ENCODE data around the gene ZNF639. TPM values are rescaled to one million over a fixed set of nuclear protein-coding genes. Genes with fewer than 3 reads are reported as not detected.

Gene ZNF639
- total and polyA plus RNA-seq, 8 donors: 15.7 to 66.1 (median 30.4) TPM

GRCh38 chr3:179281825-179282224 lies 41.0 kb upstream of the ZNF639 start:
- H3K27ac ChIP-seq: no peak overlapping the region
- no peaks in the 10 kb centered on the region for H3K36me3 ChIP-seq
- no peaks in the 10 kb centered on the region for H3K9me3 ChIP-seq
- H3K4me3 ChIP-seq: no peak overlapping the region
- peaks cover 0 to 5% (median 0%) of the 10 kb centered on the region in 3 donors for H3K27me3 ChIP-seq
- DNase-seq: no peak
- H3K4me1 ChIP-seq: no peaks in the 10 kb centered on the region
- intact Hi-C loops (cut with DNase I; ENCODE audit: low total_unique reads): no loop called here
- WGBS, 5 donors: 85 to 97% (median 92%) methylated on average over 2 to 3 of the region's 3 CpGs
- TF ChIP-seq POLR2A (IDR thresholded peaks at IDR 0.05): no peak
- TF ChIP-seq EP300 (IDR thresholded peaks at IDR 0.05): no peak
- no peak for TF ChIP-seq CTCF (IDR thresholded peaks at IDR 0.05)
- no peak for TF ChIP-seq POLR2AphosphoS5 (IDR thresholded peaks at IDR 0.05)

DNA sequence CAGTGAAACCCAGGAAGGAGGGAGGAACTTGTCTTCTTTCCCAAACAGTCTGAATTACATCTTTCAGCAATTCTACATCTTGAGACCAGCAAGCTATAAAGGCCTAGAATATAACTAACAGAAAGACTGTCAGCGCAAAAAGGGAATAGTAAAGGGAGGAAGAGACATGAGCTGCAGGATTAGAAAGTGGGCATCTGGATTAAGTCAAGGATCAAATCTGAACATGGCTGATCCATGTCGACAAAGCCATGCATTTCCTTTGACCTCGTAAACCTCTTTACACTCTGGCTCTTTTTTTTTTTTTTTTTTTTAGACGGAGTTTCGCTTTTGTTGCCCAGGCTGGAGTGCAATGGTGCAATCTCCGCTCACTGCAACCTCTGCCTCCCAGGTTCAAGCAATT lies 36.5 kb upstream of the ZNF639 start:
- Histone ChIP-seq H3K27me3 (no peaks in the 10 kb centered on the region), H3K36me3 (no peaks in the 10 kb centered on the region), H3K9me3 (no peaks in the 10 kb centered on the region), H3K27ac (no peak overlapping the region), H3K4me1 (no peaks in the 10 kb centered on the region), H3K4me3 (no peak overlapping the region)
- WGBS, 5 donors: 74 to 87% (median 85%) methylated on average over 6 of the region's 6 CpGs
- intact Hi-C loops (cut with DNase I; ENCODE audit: low total_unique reads): no loop called here
- TF ChIP-seq POLR2AphosphoS5 (IDR thresholded peaks at IDR 0.05) (no peak), POLR2A (IDR thresholded peaks at IDR 0.05) (no peak), CTCF (IDR thresholded peaks at IDR 0.05) (no peak), EP300 (IDR thresholded peaks at IDR 0.05) (no peak)
- no peak for DNase-seq

DNA sequence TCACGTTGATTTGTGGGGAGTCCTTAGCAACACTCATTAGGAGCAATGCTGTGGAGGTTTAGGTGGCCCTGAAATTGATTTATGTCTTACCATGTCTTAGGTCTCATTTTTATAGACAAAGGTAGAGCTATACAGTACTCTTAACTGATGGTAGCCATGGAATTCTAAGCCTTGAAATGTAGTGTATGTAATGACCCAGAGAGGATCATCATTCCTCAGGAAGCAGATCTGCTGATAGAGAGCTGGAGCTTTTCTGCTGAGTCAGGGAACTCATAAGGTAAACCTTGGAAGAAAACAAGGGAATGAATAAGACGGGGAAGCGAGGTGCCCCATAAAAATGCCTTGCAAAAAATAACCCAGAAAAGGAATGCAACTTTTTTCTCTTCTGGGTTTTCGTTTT lies 34.0 kb upstream of the ZNF639 start:
- Histone ChIP-seq H3K4me3 (no peak overlapping the region), H3K4me1 (no peaks in the 10 kb centered on the region), H3K9me3 (no peaks in the 10 kb centered on the region), H3K27me3 (no peaks in the 10 kb centered on the region), H3K27ac (no peak overlapping the region), H3K36me3 (no peaks in the 10 kb centered on the region)
- intact Hi-C loops (cut with DNase I; ENCODE audit: low total_unique reads): no loop called here
- TF ChIP-seq CTCF (IDR thresholded peaks at IDR 0.05) (no peak), EP300 (IDR thresholded peaks at IDR 0.05) (no peak), POLR2A (IDR thresholded peaks at IDR 0.05) (no peak), POLR2AphosphoS5 (IDR thresholded peaks at IDR 0.05) (no peak)
- 56 to 71% (median 68%) methylated on average over 4 of the region's 4 CpGs for WGBS, 5 donors
- no peak for DNase-seq

GRCh38 chr3:179289295-179289694 lies 33.5 kb upstream of the ZNF639 start:
- TF ChIP-seq EP300 (IDR thresholded peaks at IDR 0.05) (no peak), POLR2AphosphoS5 (IDR thresholded peaks at IDR 0.05) (no peak), CTCF (IDR thresholded peaks at IDR 0.05) (no peak), POLR2A (IDR thresholded peaks at IDR 0.05) (no peak)
- H3K9me3 ChIP-seq: no peaks in the 10 kb centered on the region
- intact Hi-C loops (cut with DNase I; ENCODE audit: low total_unique reads): no loop called here
- no peak for DNase-seq
- no peak overlapping the region for H3K4me3 ChIP-seq
- no peaks in the 10 kb centered on the region for H3K4me1 ChIP-seq
- H3K36me3 ChIP-seq: no peaks in the 10 kb centered on the region
- no peaks in the 10 kb centered on the region for H3K27me3 ChIP-seq
- 49 to 84% (median 64%) methylated on average over 3 of the region's 3 CpGs for WGBS, 5 donors
- no peak overlapping the region for H3K27ac ChIP-seq
